Ectodermal cell (in vitro differentiated cells): ENCODE data around the gene ISG20L2.
A peak's percentile ranks its signal among the peaks of the same experiment; 100 is the strongest.

Experiments used
- H3K27ac ChIP-seq: 2 replicates; pipeline ENCODE4 v1.7.0; 2013; ENCODE audit warnings: mild to moderate bottlenecking, low read depth, low read length; ENCODE audit not compliant: insufficient read depth, poor library complexity, severe bottlenecking
- H3K27me3 ChIP-seq: 2 replicates; pipeline ENCODE4 v1.7.0; 2013; ENCODE audit warnings: mild to moderate bottlenecking, low read length; ENCODE audit not compliant: insufficient read depth, control insufficient read depth, poor library complexity, severe bottlenecking
- H3K36me3 ChIP-seq: one replicate; pipeline ENCODE4 v1.7.0; 2013; ENCODE audit warnings: low read length; ENCODE audit not compliant: control insufficient read depth, insufficient read depth
- H3K4me1 ChIP-seq: one replicate; pipeline ENCODE4 v1.7.0; 2013; ENCODE audit warnings: low read length; ENCODE audit not compliant: control insufficient read depth, insufficient read depth
- H3K4me3 ChIP-seq: 2 replicates; pipeline ENCODE4 v1.7.0; 2013; ENCODE audit warnings: low read depth, low read length, control low read depth; ENCODE audit not compliant: insufficient read depth
- H3K9me3 ChIP-seq: 2 replicates; pipeline ENCODE4 v1.7.0; 2013; ENCODE audit warnings: mild to moderate bottlenecking, low read length, moderate library complexity; ENCODE audit not compliant: control insufficient read depth
- WGBS, 2 experiments: methylation state at CpG; one replicate each; pipeline ENCODE4 v1.1.7; 2013; ENCODE audit warnings: missing lambda C conversion rate in 2 of 2; 5-methylcytosine and 5-hydroxymethylcytosine counted together

Gene ISG20L2

GRCh38 chr1:156697481-156697880, 31.1 kb downstream of the ISG20L2 start:
- WGBS, 2 experiments = 87 to 89% methylated on average over 8 of the region's 8 CpGs
- H3K9me3 ChIP-seq = no peaks in the 10 kb centered on the region
- no peak overlapping the region for H3K4me3 ChIP-seq
- H3K27me3 ChIP-seq = no peaks in the 10 kb centered on the region
- H3K36me3 ChIP-seq = peaks cover 20% of the 10 kb centered on the region
- no peak overlapping the region for H3K27ac ChIP-seq
- H3K4me1 ChIP-seq = peaks cover 36% of the 10 kb centered on the region

- Histone ChIP-seq H3K36me3 (peaks cover 20% of the 10 kb centered on the region), H3K4me3 (no peak overlapping the region), H3K4me1 (peaks cover 41% of the 10 kb centered on the region), H3K27ac (no peak overlapping the region), H3K27me3 (no peaks in the 10 kb centered on the region), H3K9me3 (no peaks in the 10 kb centered on the region)
- WGBS, 2 experiments = 92% methylated on average over 8 of the region's 8 CpGs
These were observed 31.8 kb downstream of the ISG20L2 start for GRCh38 chr1:156696755-156697154.

- Histone ChIP-seq H3K4me1 (peaks cover 55% of the 10 kb centered on the region), H3K27me3 (no peaks in the 10 kb centered on the region), H3K9me3 (no peaks in the 10 kb centered on the region), H3K36me3 (peaks cover 12% of the 10 kb centered on the region), H3K27ac (no peak overlapping the region), H3K4me3 (no peak overlapping the region)
- 67 to 74% methylated on average over 5 of the region's 5 CpGs for WGBS, 2 experiments
These were observed 33.9 kb downstream of the ISG20L2 start for GRCh38 chr1:156694690-156694962.

GRCh38 chr1:156693848-156694689, 34.5 kb downstream of the ISG20L2 start:
- 38 to 41% methylated on average over 12 of the region's 12 CpGs for WGBS, 2 experiments
- no peaks in the 10 kb centered on the region for H3K9me3 ChIP-seq
- H3K4me3 ChIP-seq = no peak overlapping the region
- peaks cover 7% of the 10 kb centered on the region for H3K36me3 ChIP-seq
- peaks cover 55% of the 10 kb centered on the region for H3K4me1 ChIP-seq
- H3K27ac ChIP-seq = peak overlapping the region; percentile 91
- H3K27me3 ChIP-seq = no peaks in the 10 kb centered on the region

GRCh38 chr1:156692925-156693847, 35.4 kb downstream of the ISG20L2 start:
- Histone ChIP-seq H3K27ac (peak overlapping the region; percentile 91), H3K27me3 (no peaks in the 10 kb centered on the region), H3K4me1 (peaks cover 55% of the 10 kb centered on the region), H3K9me3 (no peaks in the 10 kb centered on the region), H3K36me3 (peaks cover 3% of the 10 kb centered on the region), H3K4me3 (peak overlapping the region; percentile 13)
- WGBS, 2 experiments = 4 to 5% methylated on average over 15 to 16 of the region's 16 CpGs

- H3K36me3 ChIP-seq = no peaks in the 10 kb centered on the region
- H3K27me3 ChIP-seq = no peaks in the 10 kb centered on the region
- peak overlapping the region; percentile 13 for H3K4me3 ChIP-seq
- no peaks in the 10 kb centered on the region for H3K9me3 ChIP-seq
- WGBS, 2 experiments = 3 to 4% methylated on average over 13 of the region's 13 CpGs
- peaks cover 55% of the 10 kb centered on the region for H3K4me1 ChIP-seq
- H3K27ac ChIP-seq = peak overlapping the region; percentile 91
These were observed 36.1 kb downstream of the ISG20L2 start for GRCh38 chr1:156692441-156692924.

- H3K27ac ChIP-seq = peak overlapping the region; percentile 91
- no peaks in the 10 kb centered on the region for H3K9me3 ChIP-seq
- peaks cover 50% of the 10 kb centered on the region for H3K4me1 ChIP-seq
- WGBS, 2 experiments = 8 to 9% methylated on average over 20 of the region's 20 CpGs
- no peaks in the 10 kb centered on the region for H3K27me3 ChIP-seq
- no peaks in the 10 kb centered on the region for H3K36me3 ChIP-seq
- H3K4me3 ChIP-seq = peak overlapping the region; percentile 0
These were observed 36.7 kb downstream of the ISG20L2 start for GRCh38 chr1:156691665-156692440.

- Histone ChIP-seq H3K27me3 (no peaks in the 10 kb centered on the region), H3K4me3 (no peak overlapping the region), H3K27ac (no peak overlapping the region), H3K9me3 (no peaks in the 10 kb centered on the region), H3K36me3 (no peaks in the 10 kb centered on the region), H3K4me1 (peaks cover 49% of the 10 kb centered on the region)
- WGBS, 2 experiments = 38 to 43% methylated on average over 10 of the region's 10 CpGs
These were observed 37.4 kb downstream of the ISG20L2 start for GRCh38 chr1:156691191-156691590.

GRCh38 chr1:156690675-156691036, 37.9 kb downstream of the ISG20L2 start:
- no peaks in the 10 kb centered on the region for H3K9me3 ChIP-seq
- H3K4me3 ChIP-seq = no peak overlapping the region
- no peaks in the 10 kb centered on the region for H3K27me3 ChIP-seq
- WGBS, 2 experiments = 65 to 71% methylated on average over 8 of the region's 8 CpGs
- H3K36me3 ChIP-seq = no peaks in the 10 kb centered on the region
- H3K27ac ChIP-seq = no peak overlapping the region
- peaks cover 49% of the 10 kb centered on the region for H3K4me1 ChIP-seq
